Stimulated activated CD8-positive, alpha-beta memory T cell treated with anti-CD3 and anti-CD28 coated beads, Interleukin-15, amount 100 ng/mL, for 1 hour (primary cell): ENCODE measurements around the gene SEC22A.

ENCODE experiments used
- DNase-seq: peaks from one replicate; pipeline ENCODE4 v3.0.0-alpha.2; 2020; ENCODE audit warnings: low read depth

SEC22A gene

DNA sequence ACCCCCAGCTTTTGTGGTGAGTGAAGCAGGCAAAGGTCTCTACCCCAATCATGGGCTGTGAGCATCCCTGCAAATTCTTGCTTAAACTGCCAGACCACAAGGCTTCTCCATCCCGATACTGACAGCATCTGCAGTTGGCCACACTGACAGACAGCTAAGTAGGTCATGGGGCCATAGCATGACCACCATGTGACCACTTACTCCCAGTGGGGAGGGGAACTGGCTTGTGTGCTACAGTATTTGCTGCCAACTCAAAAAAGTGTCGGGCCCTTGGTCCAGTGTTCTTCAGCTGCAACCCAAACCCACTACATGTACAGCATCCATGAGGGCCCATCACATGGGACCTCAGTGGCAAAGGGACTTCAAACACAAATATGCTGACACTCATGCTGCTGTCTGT, 103.4 kb downstream of the SEC22A start:
- no peak for DNase-seq

DNA sequence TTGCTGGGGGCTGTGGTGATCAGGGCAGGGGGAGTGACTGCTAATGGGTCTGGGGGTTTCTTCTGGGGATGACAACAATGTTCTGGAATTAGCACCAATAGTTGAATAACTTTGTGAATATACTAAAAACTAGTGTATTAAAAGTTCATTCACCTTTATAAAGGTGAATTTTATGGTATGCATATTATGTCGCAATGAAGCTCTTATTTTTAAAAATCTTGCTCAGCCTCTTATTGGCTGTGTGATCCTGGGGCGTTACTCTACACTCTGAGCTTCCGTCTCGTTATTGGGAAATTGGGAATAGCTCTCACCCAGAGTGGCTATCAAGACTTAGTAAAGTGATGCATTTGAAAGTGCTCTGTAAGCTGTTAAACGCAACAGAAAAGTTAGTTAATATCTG, 105.3 kb downstream of the SEC22A start:
- DNase-seq, result no peak

DNA sequence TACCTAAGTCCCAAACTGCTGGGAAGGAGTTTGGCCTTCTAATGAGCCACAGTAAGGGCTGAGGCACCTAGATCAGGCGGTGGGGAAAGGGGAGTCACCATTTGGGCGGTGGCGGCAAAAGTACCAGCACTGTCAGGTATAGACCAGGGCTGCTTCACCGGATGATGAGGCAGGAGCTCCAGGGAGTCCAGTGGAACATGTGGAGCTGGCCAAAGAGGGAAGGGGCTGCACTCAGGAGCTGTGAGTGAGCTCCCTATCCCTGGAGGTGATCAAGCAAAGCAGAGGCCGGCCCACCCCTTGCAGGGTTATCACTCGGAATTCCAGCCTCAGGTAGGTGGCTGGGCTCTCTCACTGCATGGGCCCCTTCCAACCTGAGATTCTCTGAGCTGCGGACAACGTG, 108.4 kb downstream of the SEC22A start:
- DNase-seq, result no peak

- DNase-seq, result no peak
These were observed 109.0 kb downstream of the SEC22A start for GRCh38 chr3:123310741-123311140.

DNA sequence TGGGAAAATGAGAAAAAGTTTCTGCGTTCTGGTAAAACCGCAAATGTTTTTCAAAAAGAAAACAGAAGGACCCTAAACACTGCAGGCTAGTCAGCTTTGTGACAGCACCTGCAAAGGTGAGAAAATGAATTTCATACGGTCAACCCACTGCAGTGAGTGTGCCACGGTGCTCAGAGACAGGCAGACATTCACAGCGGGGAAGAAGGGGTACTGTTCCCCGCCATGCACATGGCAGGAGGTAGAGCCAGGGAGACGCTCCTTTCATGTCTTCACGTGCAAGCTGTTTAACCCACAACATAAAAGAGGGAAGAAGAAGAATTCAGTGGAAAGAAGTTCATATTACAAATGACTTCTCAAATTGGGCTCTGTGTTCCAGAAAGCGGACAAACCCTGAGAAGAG, 109.5 kb downstream of the SEC22A start:
- DNase-seq, result no peak

- no peak for DNase-seq
These were observed 110.9 kb downstream of the SEC22A start for GRCh38 chr3:123312331-123313265.

GRCh38 chr3:123313889-123314288, 112.1 kb downstream of the SEC22A start:
- no peak for DNase-seq

- no peak for DNase-seq
These were observed 112.9 kb downstream of the SEC22A start for GRCh38 chr3:123314359-123315270.

DNA sequence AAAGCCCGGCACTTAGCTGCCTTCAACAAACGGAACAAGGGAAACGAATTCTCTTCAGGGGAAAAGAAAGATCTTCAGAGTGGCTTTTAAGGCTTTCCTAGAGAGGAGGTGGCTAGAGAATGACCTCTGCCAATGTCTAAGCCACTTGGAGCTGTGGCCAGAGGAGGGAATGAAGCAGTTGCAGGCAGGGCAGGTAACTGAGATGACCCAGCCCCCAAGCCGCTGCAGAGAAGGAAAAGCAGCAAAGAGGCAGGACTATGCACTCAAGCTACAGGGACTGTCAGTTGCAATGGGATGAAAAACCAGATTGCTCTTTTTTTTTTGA, 113.5 kb downstream of the SEC22A start:
- DNase-seq, result no peak

- no peak for DNase-seq
These were observed 116.0 kb downstream of the SEC22A start for GRCh38 chr3:123317716-123318115.

GRCh38 chr3:123318374-123318773, 116.6 kb downstream of the SEC22A start:
- DNase-seq, result no peak

- no peak for DNase-seq
These were observed 118.0 kb downstream of the SEC22A start for GRCh38 chr3:123319760-123320159.

DNA sequence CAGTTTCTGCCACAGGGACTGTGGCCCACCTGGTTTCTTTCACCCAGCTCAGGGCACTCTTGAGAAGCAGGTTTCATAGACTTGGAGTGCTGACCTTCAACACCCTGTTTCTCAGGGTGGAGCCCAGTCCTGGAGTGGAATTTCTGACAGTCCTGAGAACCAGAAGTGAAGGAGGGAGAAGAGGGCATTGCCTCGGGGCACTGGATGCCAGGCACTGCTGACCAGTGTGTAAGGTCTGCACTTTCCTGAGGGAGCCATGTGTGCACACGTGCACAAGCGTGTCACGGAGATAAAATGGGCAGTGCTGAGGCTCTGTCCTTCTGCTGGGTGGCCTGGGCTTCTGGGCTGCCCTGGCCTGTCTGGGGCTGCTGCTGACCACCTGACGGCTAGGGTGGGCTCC, 118.5 kb downstream of the SEC22A start:
- DNase-seq, result no peak

DNA sequence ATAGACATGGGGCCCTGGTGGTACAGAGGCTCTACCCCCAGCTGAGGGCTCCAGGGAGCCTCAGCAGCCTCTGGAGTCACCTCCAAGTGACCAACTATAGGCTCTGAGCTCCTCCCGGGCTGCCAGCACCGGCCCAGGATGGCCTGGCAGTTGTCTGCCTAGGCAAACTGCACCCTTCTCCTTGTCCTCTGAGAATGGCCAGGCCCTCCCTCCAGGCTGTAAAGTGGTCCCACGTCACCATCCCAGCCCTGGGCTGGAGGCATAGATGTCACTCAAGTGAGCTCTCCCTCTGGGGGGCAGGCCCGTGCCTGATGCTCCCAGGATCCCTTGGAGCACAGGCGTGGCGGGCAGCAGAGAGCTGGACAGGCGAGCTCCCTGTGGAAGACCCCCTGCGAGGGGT, 120.1 kb downstream of the SEC22A start:
- no peak for DNase-seq

DNA sequence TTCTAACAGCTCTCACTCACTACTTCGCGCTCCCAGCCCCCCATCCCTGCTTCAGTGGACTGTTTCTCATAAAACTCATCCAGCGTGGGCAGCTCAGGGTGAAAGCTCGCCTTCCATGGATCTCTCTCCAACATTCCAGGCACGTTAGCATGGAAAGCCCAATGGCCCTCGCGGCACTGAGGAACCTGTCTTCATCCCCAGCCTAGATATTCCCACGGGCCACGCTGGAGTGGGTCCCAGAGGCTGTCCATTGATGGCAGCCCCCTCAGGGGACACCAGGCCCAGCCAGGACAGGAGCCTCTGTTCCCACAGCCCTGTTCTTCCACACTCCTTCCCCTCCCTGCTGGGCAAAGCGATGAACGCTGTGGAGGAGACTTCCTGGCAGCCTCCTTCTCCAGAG, 121.1 kb downstream of the SEC22A start:
- no peak for DNase-seq
